ENCODE results near the gene DENND1C.

Gene DENND1C

GRCh38 chr19:6418562-6418932 lies 63.0 kb downstream of the DENND1C start:
- Histone ChIP-seq H3K27ac (no peak overlapping the region), H3K4me3 (no peak overlapping the region)
- DNase-seq (ENCODE audit: low spot score) = no peak
- no peak for TF ChIP-seq CTCF (IDR thresholded peaks at IDR 0.05)

- Histone ChIP-seq H3K4me3 (no peak overlapping the region), H3K27ac (no peak overlapping the region)
- no peak for DNase-seq (ENCODE audit: low spot score)
- TF ChIP-seq CTCF (IDR thresholded peaks at IDR 0.05) = no peak
Measured at GRCh38 chr19:6417713-6418561, 63.6 kb downstream of the DENND1C start.
